ENCODE data around the gene KIF3A.

Gene KIF3A

GRCh38 chr5:132736853-132737833, at the start of gene KIF3A:
KIF3A (minus strand) TSS chr5:132737546; CDS start chr5:132737419, 127 bp downstream.
- Mint-ChIP-seq H3K9me3 (ENCODE audit: low read depth) (no peaks in the 10 kb centered on the region), H3K27me3 (no peaks in the 10 kb centered on the region), H3K4me1 (ENCODE audit: low read depth) (peaks cover 37% of the 10 kb centered on the region), H3K36me3 (peaks cover 3% of the 10 kb centered on the region), H3K27ac (peak within 1 kb of the TSS; percentile 79), H3K4me3 (peak within 1 kb of the TSS; percentile 91)

- Mint-ChIP-seq H3K4me1 (ENCODE audit: low read depth) (no peaks in the 10 kb centered on the region), H3K4me3 (no peak overlapping the region), H3K27ac (no peak overlapping the region), H3K36me3 (peaks cover 3% of the 10 kb centered on the region), H3K9me3 (ENCODE audit: low read depth) (no peaks in the 10 kb centered on the region), H3K27me3 (peaks cover 11% of the 10 kb centered on the region)
These were observed 49.7 kb upstream of the KIF3A start for GRCh38 chr5:132787076-132787475.

GRCh38 chr5:132785864-132786263, 48.5 kb upstream of the KIF3A start:
- no peak overlapping the region for H3K27ac Mint-ChIP-seq
- H3K27me3 Mint-ChIP-seq: peaks cover 14% of the 10 kb centered on the region
- no peaks in the 10 kb centered on the region for H3K9me3 Mint-ChIP-seq (ENCODE audit: low read depth)
- H3K4me1 Mint-ChIP-seq (ENCODE audit: low read depth): peaks cover 4% of the 10 kb centered on the region
- H3K36me3 Mint-ChIP-seq: peaks cover 3% of the 10 kb centered on the region
- no peak overlapping the region for H3K4me3 Mint-ChIP-seq

GRCh38 chr5:132785365-132785764, 48.0 kb upstream of the KIF3A start:
- Mint-ChIP-seq H3K4me1 (ENCODE audit: low read depth) (peaks cover 8% of the 10 kb centered on the region), H3K4me3 (no peak overlapping the region), H3K27me3 (peaks cover 14% of the 10 kb centered on the region), H3K36me3 (peaks cover 3% of the 10 kb centered on the region), H3K27ac (no peak overlapping the region), H3K9me3 (ENCODE audit: low read depth) (no peaks in the 10 kb centered on the region)

GRCh38 chr5:132782101-132782500, 44.8 kb upstream of the KIF3A start:
- H3K4me1 Mint-ChIP-seq (ENCODE audit: low read depth): peaks cover 23% of the 10 kb centered on the region
- H3K27ac Mint-ChIP-seq: no peak overlapping the region
- H3K36me3 Mint-ChIP-seq: peaks cover 3% of the 10 kb centered on the region
- peaks cover 23% of the 10 kb centered on the region for H3K27me3 Mint-ChIP-seq
- no peaks in the 10 kb centered on the region for H3K9me3 Mint-ChIP-seq (ENCODE audit: low read depth)
- no peak overlapping the region for H3K4me3 Mint-ChIP-seq

GRCh38 chr5:132781029-132781428, 43.7 kb upstream of the KIF3A start:
- peaks cover 21% of the 10 kb centered on the region for H3K27me3 Mint-ChIP-seq

GRCh38 chr5:132780577-132780976, 43.2 kb upstream of the KIF3A start:
- peaks cover 23% of the 10 kb centered on the region for H3K4me1 Mint-ChIP-seq (ENCODE audit: low read depth)
- H3K36me3 Mint-ChIP-seq: peaks cover 3% of the 10 kb centered on the region
- no peak overlapping the region for H3K4me3 Mint-ChIP-seq
- H3K27ac Mint-ChIP-seq: no peak overlapping the region
- H3K9me3 Mint-ChIP-seq (ENCODE audit: low read depth): no peaks in the 10 kb centered on the region
- H3K27me3 Mint-ChIP-seq: peaks cover 18% of the 10 kb centered on the region

More at GRCh38 chr5:132781029-132781428, 43.7 kb upstream of the KIF3A start:
- Mint-ChIP-seq H3K9me3 (ENCODE audit: low read depth) (no peaks in the 10 kb centered on the region), H3K4me1 (ENCODE audit: low read depth) (peaks cover 23% of the 10 kb centered on the region), H3K36me3 (peaks cover 3% of the 10 kb centered on the region), H3K27ac (no peak overlapping the region), H3K4me3 (no peak overlapping the region)

GRCh38 chr5:132779961-132780360, 42.6 kb upstream of the KIF3A start:
- H3K27me3 Mint-ChIP-seq: peaks cover 15% of the 10 kb centered on the region
- H3K27ac Mint-ChIP-seq: no peak overlapping the region
- peaks cover under 1% of the 10 kb centered on the region for H3K36me3 Mint-ChIP-seq
- no peak overlapping the region for H3K4me3 Mint-ChIP-seq
- peaks cover 23% of the 10 kb centered on the region for H3K4me1 Mint-ChIP-seq (ENCODE audit: low read depth)
- no peaks in the 10 kb centered on the region for H3K9me3 Mint-ChIP-seq (ENCODE audit: low read depth)

- peak overlapping the region; percentile 6 for H3K4me3 Mint-ChIP-seq
- H3K27me3 Mint-ChIP-seq: peaks cover 14% of the 10 kb centered on the region
- H3K27ac Mint-ChIP-seq: no peak overlapping the region
- no peaks in the 10 kb centered on the region for H3K36me3 Mint-ChIP-seq
- peaks cover 23% of the 10 kb centered on the region for H3K4me1 Mint-ChIP-seq (ENCODE audit: low read depth)
- H3K9me3 Mint-ChIP-seq (ENCODE audit: low read depth): no peaks in the 10 kb centered on the region
These were observed 41.5 kb upstream of the KIF3A start for GRCh38 chr5:132778856-132779255.

- peaks cover 23% of the 10 kb centered on the region for H3K4me1 Mint-ChIP-seq (ENCODE audit: low read depth)
- H3K27me3 Mint-ChIP-seq: peaks cover 13% of the 10 kb centered on the region
- no peaks in the 10 kb centered on the region for H3K9me3 Mint-ChIP-seq (ENCODE audit: low read depth)
- peak overlapping the region; percentile 78 for H3K27ac Mint-ChIP-seq
- H3K4me3 Mint-ChIP-seq: peak overlapping the region; percentile 82
- H3K36me3 Mint-ChIP-seq: no peaks in the 10 kb centered on the region
These were observed 40.8 kb upstream of the KIF3A start for GRCh38 chr5:132778129-132778528.

GRCh38 chr5:132777209-132778069, 40.1 kb upstream of the KIF3A start, which contains the start of gene SEPTIN8:
SEPTIN8 (minus strand) TSS chr5:132777239; CDS start chr5:132777137, 102 bp downstream.
- Mint-ChIP-seq H3K27me3 (peaks cover 12% of the 10 kb centered on the region), H3K36me3 (no peaks in the 10 kb centered on the region), H3K27ac (peak within 1 kb of the TSS; percentile 78), H3K4me3 (peak within 1 kb of the TSS; percentile 82), H3K9me3 (ENCODE audit: low read depth) (no peaks in the 10 kb centered on the region), H3K4me1 (ENCODE audit: low read depth) (peaks cover 23% of the 10 kb centered on the region)

GRCh38 chr5:132776938-132777208, 39.5 kb upstream of the KIF3A start:
- Mint-ChIP-seq H3K27me3 (peaks cover 10% of the 10 kb centered on the region), H3K9me3 (ENCODE audit: low read depth) (no peaks in the 10 kb centered on the region), H3K4me3 (no peak overlapping the region), H3K4me1 (ENCODE audit: low read depth) (peaks cover 23% of the 10 kb centered on the region), H3K36me3 (no peaks in the 10 kb centered on the region), H3K27ac (no peak overlapping the region)

- H3K9me3 Mint-ChIP-seq (ENCODE audit: low read depth): no peaks in the 10 kb centered on the region
- H3K4me1 Mint-ChIP-seq (ENCODE audit: low read depth): peaks cover 21% of the 10 kb centered on the region
- H3K27ac Mint-ChIP-seq: no peak overlapping the region
- H3K36me3 Mint-ChIP-seq: no peaks in the 10 kb centered on the region
- H3K4me3 Mint-ChIP-seq: peak overlapping the region; percentile 63
- peaks cover 9% of the 10 kb centered on the region for H3K27me3 Mint-ChIP-seq
These were observed 39.0 kb upstream of the KIF3A start for GRCh38 chr5:132776131-132776937.

- Mint-ChIP-seq H3K27ac (no peak overlapping the region), H3K27me3 (peaks cover 9% of the 10 kb centered on the region), H3K9me3 (ENCODE audit: low read depth) (no peaks in the 10 kb centered on the region), H3K4me1 (ENCODE audit: low read depth) (peaks cover 17% of the 10 kb centered on the region), H3K36me3 (no peaks in the 10 kb centered on the region), H3K4me3 (peak overlapping the region; percentile 63)
These were observed 38.2 kb upstream of the KIF3A start for GRCh38 chr5:132775476-132775961.
